HG03064 (cell line): Measurements from ENCODE around the gene IKBKG.
"Not testable (repeated sequence)": the region's sequence is repeated elsewhere in the genome, so short reads cannot be mapped to it uniquely, and the experiment has no call there.

Source experiments
- ATAC-seq: cut with Tn5 transposase; IDR thresholded peaks from one replicate; pipeline ENCODE4 v1.9.1; 2021; ENCODE audit warnings: low read depth; ENCODE audit not compliant: unreplicated experiment

Gene IKBKG

GRCh38 chrX:154552112-154552806 lies 4.8 kb downstream of the IKBKG start:
- ATAC-seq, result not testable (repeated sequence)

GRCh38 chrX:154558060-154558690 lies 10.8 kb downstream of the IKBKG start:
- ATAC-seq, result not testable (repeated sequence)

- ATAC-seq, result not testable (repeated sequence)
These were observed 11.5 kb downstream of the IKBKG start for GRCh38 chrX:154558896-154559295.

- not testable (repeated sequence) for ATAC-seq
These were observed 12.9 kb downstream of the IKBKG start for GRCh38 chrX:154560326-154560725.

GRCh38 chrX:154562295-154562694 lies 14.9 kb downstream of the IKBKG start:
- not testable (repeated sequence) for ATAC-seq

- ATAC-seq, result not testable (repeated sequence)
These were observed 22.9 kb downstream of the IKBKG start for GRCh38 chrX:154570361-154570760.

- not testable (repeated sequence) for ATAC-seq
These were observed 25.6 kb downstream of the IKBKG start for GRCh38 chrX:154573061-154573460.

GRCh38 chrX:154575076-154575475 lies 27.7 kb downstream of the IKBKG start:
- not testable (repeated sequence) for ATAC-seq

GRCh38 chrX:154582994-154583393 lies 35.6 kb downstream of the IKBKG start:
- ATAC-seq, result not testable (repeated sequence)

- ATAC-seq, result not testable (repeated sequence)
These were observed 37.3 kb downstream of the IKBKG start, which contains the start of gene CTAG1A for GRCh38 chrX:154584585-154585183. Gene CTAG1A, plus strand, starts transcription at chrX:154585133. Its CDS starts 74 bp downstream, at chrX:154585207.

GRCh38 chrX:154590415-154590814 lies 43.0 kb downstream of the IKBKG start:
- not testable (repeated sequence) for ATAC-seq

- no peak for ATAC-seq
These were observed 45.1 kb downstream of the IKBKG start for GRCh38 chrX:154592505-154592904.

GRCh38 chrX:154593201-154593600 lies 45.8 kb downstream of the IKBKG start:
- ATAC-seq, result no peak

- ATAC-seq, result no peak
These were observed 47.1 kb downstream of the IKBKG start for GRCh38 chrX:154594491-154594890.

GRCh38 chrX:154595559-154596249 lies 48.3 kb downstream of the IKBKG start:
- no peak for ATAC-seq

- no peak for ATAC-seq
These were observed 49.0 kb downstream of the IKBKG start for GRCh38 chrX:154596290-154596929.

- ATAC-seq, result no peak
These were observed 49.8 kb downstream of the IKBKG start for GRCh38 chrX:154597221-154597620.

- no peak for ATAC-seq
These were observed 51.2 kb downstream of the IKBKG start for GRCh38 chrX:154598656-154599055.

- no peak for ATAC-seq
These were observed 52.1 kb downstream of the IKBKG start for GRCh38 chrX:154599531-154599930.

GRCh38 chrX:154600759-154601374 lies 53.4 kb downstream of the IKBKG start:
- ATAC-seq, result no peak
